ENCODE data around the gene CD19. TPM values are rescaled to one million over a fixed set of nuclear protein-coding genes. Genes with fewer than 3 reads are reported as not detected.

Gene CD19
- total RNA-seq, 6 donors from 2014 or later: 0.46 to 1.4 (median 0.89) TPM; not detected in 1

- H3K27me3 ChIP-seq: no peaks in the 10 kb centered on the region
- H3K4me3 ChIP-seq: no peak overlapping the region
- no peak overlapping the region for H3K27ac ChIP-seq
- peaks cover 13 to 17% (median 14%) of the 10 kb centered on the region in 4 donors for H3K4me1 ChIP-seq
- DNase-seq: no peak
- TF ChIP-seq EP300 (IDR thresholded peaks at IDR 0.05): no peak
- TF ChIP-seq, protein P1, sequence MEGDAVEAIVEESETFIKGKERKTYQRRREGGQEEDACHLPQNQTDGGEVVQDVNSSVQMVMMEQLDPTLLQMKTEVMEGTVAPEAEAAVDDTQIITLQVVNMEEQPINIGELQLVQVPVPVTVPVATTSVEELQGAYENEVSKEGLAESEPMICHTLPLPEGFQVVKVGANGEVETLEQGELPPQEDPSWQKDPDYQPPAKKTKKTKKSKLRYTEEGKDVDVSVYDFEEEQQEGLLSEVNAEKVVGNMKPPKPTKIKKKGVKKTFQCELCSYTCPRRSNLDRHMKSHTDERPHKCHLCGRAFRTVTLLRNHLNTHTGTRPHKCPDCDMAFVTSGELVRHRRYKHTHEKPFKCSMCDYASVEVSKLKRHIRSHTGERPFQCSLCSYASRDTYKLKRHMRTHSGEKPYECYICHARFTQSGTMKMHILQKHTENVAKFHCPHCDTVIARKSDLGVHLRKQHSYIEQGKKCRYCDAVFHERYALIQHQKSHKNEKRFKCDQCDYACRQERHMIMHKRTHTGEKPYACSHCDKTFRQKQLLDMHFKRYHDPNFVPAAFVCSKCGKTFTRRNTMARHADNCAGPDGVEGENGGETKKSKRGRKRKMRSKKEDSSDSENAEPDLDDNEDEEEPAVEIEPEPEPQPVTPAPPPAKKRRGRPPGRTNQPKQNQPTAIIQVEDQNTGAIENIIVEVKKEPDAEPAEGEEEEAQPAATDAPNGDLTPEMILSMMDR (IDR thresholded peaks at IDR 0.05): no peak
- no peak for TF ChIP-seq POLR2AphosphoS5 (IDR thresholded peaks at IDR 0.05)
- TF ChIP-seq POLR2A (IDR thresholded peaks at IDR 0.05): no peak
- 86 to 88% methylated on average over 1 of the region's 1 CpG for WGBS, 2 donors
- H3K9me3 ChIP-seq: no peaks in the 10 kb centered on the region
- no peaks in the 10 kb centered on the region for H3K36me3 ChIP-seq
- no peak for ATAC-seq (ENCODE audit: low FRiP score in 2 of 2)
Measured at GRCh38 chr16:28927815-28928214, 4.0 kb upstream of the CD19 start.

GRCh38 chr16:28930203-28930602 lies 1.6 kb upstream of the CD19 start:
- DNase-seq (no peak), ATAC-seq (ENCODE audit: low FRiP score in 2 of 2) (no peak)
- Histone ChIP-seq H3K9me3 (no peaks in the 10 kb centered on the region), H3K27me3 (no peaks in the 10 kb centered on the region), H3K4me3 (no peak overlapping the region), H3K36me3 (no peaks in the 10 kb centered on the region), H3K4me1 (peaks cover 0 to 6% (median 5%) of the 10 kb centered on the region in 4 donors), H3K27ac (no peak overlapping the region)
- TF ChIP-seq, protein P1 (IDR thresholded peaks at IDR 0.05): no peak
- no peak for TF ChIP-seq EP300 (IDR thresholded peaks at IDR 0.05)
- TF ChIP-seq POLR2AphosphoS5 (IDR thresholded peaks at IDR 0.05): no peak
- TF ChIP-seq POLR2A (IDR thresholded peaks at IDR 0.05): no peak
- WGBS, 2 donors: 84 to 87% methylated on average over 3 of the region's 3 CpGs

DNA sequence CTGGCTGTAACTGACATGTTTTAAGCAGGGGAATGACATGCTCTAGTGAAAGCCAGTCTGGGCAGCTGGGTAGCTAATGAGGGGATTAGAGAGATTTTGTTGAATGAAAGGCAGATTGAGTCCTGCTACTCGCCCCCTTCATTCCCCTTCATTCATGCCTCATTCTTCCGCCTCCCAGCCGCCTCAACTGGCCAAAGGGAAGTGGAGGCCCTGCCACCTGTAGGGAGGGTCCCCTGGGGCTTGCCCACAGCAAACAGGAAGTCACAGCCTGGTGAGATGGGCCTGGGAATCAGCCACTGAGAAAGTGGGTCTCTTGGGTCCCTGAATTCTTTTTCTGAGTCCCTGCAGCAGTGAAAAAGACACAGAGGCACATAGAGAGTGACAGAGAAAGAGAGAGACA lies 1.1 kb upstream of the CD19 start:
- Histone ChIP-seq H3K4me3 (no peak overlapping the region), H3K9me3 (no peaks in the 10 kb centered on the region), H3K27me3 (no peaks in the 10 kb centered on the region), H3K27ac (no peak overlapping the region), H3K36me3 (no peaks in the 10 kb centered on the region), H3K4me1 (peaks cover 0 to 6% (median 5%) of the 10 kb centered on the region in 4 donors)
- DNase-seq (no peak), ATAC-seq (ENCODE audit: low FRiP score in 2 of 2) (no peak)
- 66 to 68% methylated on average over 3 of the region's 3 CpGs for WGBS, 2 donors
- no peak for TF ChIP-seq POLR2A (IDR thresholded peaks at IDR 0.05)
- TF ChIP-seq POLR2AphosphoS5 (IDR thresholded peaks at IDR 0.05): no peak
- TF ChIP-seq, protein P1 (IDR thresholded peaks at IDR 0.05): no peak
- no peak for TF ChIP-seq EP300 (IDR thresholded peaks at IDR 0.05)

DNA sequence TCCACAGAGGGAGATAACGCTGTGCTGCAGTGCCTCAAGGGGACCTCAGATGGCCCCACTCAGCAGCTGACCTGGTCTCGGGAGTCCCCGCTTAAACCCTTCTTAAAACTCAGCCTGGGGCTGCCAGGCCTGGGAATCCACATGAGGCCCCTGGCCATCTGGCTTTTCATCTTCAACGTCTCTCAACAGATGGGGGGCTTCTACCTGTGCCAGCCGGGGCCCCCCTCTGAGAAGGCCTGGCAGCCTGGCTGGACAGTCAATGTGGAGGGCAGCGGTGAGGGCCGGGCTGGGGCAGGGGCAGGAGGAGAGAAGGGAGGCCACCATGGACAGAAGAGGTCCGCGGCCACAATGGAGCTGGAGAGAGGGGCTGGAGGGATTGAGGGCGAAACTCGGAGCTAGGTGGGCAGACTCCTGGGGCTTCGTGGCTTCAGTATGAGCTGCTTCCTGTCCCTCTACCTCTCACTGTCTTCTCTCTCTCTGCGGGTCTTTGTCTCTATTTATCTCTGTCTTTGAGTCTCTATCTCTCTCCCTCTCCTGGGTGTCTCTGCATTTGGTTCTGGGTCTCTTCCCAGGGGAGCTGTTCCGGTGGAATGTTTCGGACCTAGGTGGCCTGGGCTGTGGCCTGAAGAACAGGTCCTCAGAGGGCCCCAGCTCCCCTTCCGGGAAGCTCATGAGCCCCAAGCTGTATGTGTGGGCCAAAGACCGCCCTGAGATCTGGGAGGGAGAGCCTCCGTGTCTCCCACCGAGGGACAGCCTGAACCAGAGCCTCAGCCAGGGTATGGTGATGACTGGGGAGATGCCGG lies 769 bp downstream of the CD19 start:
- ATAC-seq (ENCODE audit: low FRiP score in 2 of 2) (no peak), DNase-seq (no peak)
- Histone ChIP-seq H3K27me3 (no peaks in the 10 kb centered on the region), H3K4me1 (peaks cover 0 to 14% (median 7%) of the 10 kb centered on the region in 4 donors), H3K27ac (no peak overlapping the region), H3K9me3 (no peaks in the 10 kb centered on the region), H3K36me3 (no peaks in the 10 kb centered on the region), H3K4me3 (no peak overlapping the region)
- no peak for TF ChIP-seq POLR2AphosphoS5 (IDR thresholded peaks at IDR 0.05)
- no peak for TF ChIP-seq EP300 (IDR thresholded peaks at IDR 0.05)
- TF ChIP-seq POLR2A (IDR thresholded peaks at IDR 0.05): no peak
- TF ChIP-seq, protein P1 (IDR thresholded peaks at IDR 0.05): no peak
- 87% methylated on average over 16 to 20 of the region's 20 CpGs for WGBS, 2 donors

DNA sequence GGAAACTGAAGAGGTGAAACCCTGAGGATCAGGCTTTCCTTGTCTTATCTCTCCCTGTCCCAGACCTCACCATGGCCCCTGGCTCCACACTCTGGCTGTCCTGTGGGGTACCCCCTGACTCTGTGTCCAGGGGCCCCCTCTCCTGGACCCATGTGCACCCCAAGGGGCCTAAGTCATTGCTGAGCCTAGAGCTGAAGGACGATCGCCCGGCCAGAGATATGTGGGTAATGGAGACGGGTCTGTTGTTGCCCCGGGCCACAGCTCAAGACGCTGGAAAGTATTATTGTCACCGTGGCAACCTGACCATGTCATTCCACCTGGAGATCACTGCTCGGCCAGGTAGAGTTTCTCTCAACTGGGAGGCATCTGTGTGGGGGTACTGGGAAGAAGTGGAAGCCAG lies 1.4 kb downstream of the CD19 start:
- Histone ChIP-seq H3K9me3 (no peaks in the 10 kb centered on the region), H3K4me3 (no peak overlapping the region), H3K27ac (no peak overlapping the region), H3K4me1 (peaks cover 0 to 14% (median 7%) of the 10 kb centered on the region in 4 donors), H3K36me3 (no peaks in the 10 kb centered on the region), H3K27me3 (no peaks in the 10 kb centered on the region)
- DNase-seq (no peak), ATAC-seq (ENCODE audit: low FRiP score in 2 of 2) (no peak)
- TF ChIP-seq EP300 (IDR thresholded peaks at IDR 0.05) (no peak), POLR2A (IDR thresholded peaks at IDR 0.05) (no peak)
- WGBS, 2 donors: 73 to 78% methylated on average over 7 to 8 of the region's 8 CpGs

Measured in upper lobe of left lung (tissue), 6 donors.